Adrenal gland (tissue), 12 donors: ENCODE data around the gene TCF15. TPM values are rescaled to one million over a fixed set of nuclear protein-coding genes. Genes with fewer than 3 reads are reported as not detected.

ENCODE experiments used
- DNase-seq, 7 donors: peaks; one replicate each; pipeline ENCODE4 v3.0.0-alpha.2; 2019 to 2020
- H3K27ac ChIP-seq, 5 donors: fragments of 200-600 bp; sonication (generic) in 4 of 5; 1 replicate in 3 of 5; 2 replicates in 2 of 5; pipeline versions ENCODE4 v1.5.1 to v1.8.0; 2016 to 2020; ENCODE audit warnings: mild to moderate bottlenecking in 1 of 5
- H3K27me3 ChIP-seq: fragments of 200-600 bp; 2 replicates; pipeline ENCODE4 v1.8.0; 2021
- H3K36me3 ChIP-seq, 2 donors: fragments of 200-600 bp; replicated peaks in 1 of 2; 1 replicate in 1 of 2; 2 replicates in 1 of 2; pipeline versions ENCODE4 v1.5.1 to v1.8.0; 2018 to 2022
- H3K4me1 ChIP-seq, 2 donors: fragments of 200-600 bp; replicated peaks in 1 of 2; 1 replicate in 1 of 2; 2 replicates in 1 of 2; pipeline versions ENCODE4 v1.5.1 to v1.8.0; 2018 to 2021
- H3K4me3 ChIP-seq, 4 donors: fragments of 200-600 bp; sonication (generic) in 3 of 4; one replicate each; pipeline ENCODE4 v1.5.1; 2016 to 2018
- H3K9me3 ChIP-seq, 3 donors: fragments of 200-600 bp; sonication (generic) in 1 of 3; replicated peaks in 1 of 3; 1 replicate in 2 of 3; 2 replicates in 1 of 3; pipeline versions ENCODE4 v1.5.1 to v1.8.0; 2016 to 2021
- CTCF ChIP-seq, 6 experiments: fragments of 450-650 bp in 4 of 6; fragments of 200-600 bp in 2 of 6; sonication (generic) in 1 of 6; IDR thresholded peaks; 1 replicate in 5 of 6; 2 replicates in 1 of 6; pipeline versions ENCODE4 v1.5.1 to v1.8.0; 2016 to 2021; ENCODE audit warnings: antibody characterized with exemption in 6 of 6, mild to moderate bottlenecking in 2 of 6, moderate library complexity in 1 of 6
- POLR2A ChIP-seq, 2 donors: fragments of 450-650 bp; IDR thresholded peaks; one replicate each; pipeline ENCODE4 v1.6.1; 2017; ENCODE audit warnings: antibody characterized with exemption in 2 of 2, mild to moderate bottlenecking in 2 of 2, moderate library complexity in 1 of 2
- WGBS, 4 donors: extraction: QIAGEN DNeasy Blood & Tissue Kit in 2 of 4; methylation state at CpG; one replicate each; pipeline versions ENCODE4 v1.1.5 to v1.1.7; 2013 to 2017; 5-methylcytosine and 5-hydroxymethylcytosine counted together
- intact Hi-C, 2 donors: fragments of 100-400 bp; cut with DNase I; formaldehyde crosslinking; loops; one replicate each; pipeline versions ENCODE4 v1.14.1 to v1.15.0; 2022 to 2023
- polyA plus RNA-seq, 3 donors: library from polyadenylated mRNA; stranded (reverse); fragments of 200-250 nt in 2 of 3; fragments of 350-450 nt in 1 of 3; fragmentation: Illumina TruSeq in 1 of 3; extraction: RNeasy Lipid Tissue Mini Kit (QIAGEN cat#74804) in 1 of 3; gene quantifications; one replicate each; pipeline ENCODE4 v1.2.3, GENCODE V29; 2013 to 2014
- total RNA-seq, 9 donors: library from RNA; depleted of rRNA in 4 of 9; stranded (reverse); fragments of >200 nt in 4 of 9; fragments of 120-200 nt in 1 of 9; fragmentation: NEBNext Ultra II Directional in 1 of 9; extraction: Animal tissue kit (Norgen Biotek cat#: 25700) in 1 of 9; gene quantifications; one replicate each; pipeline versions ENCODE4 v1.1.0 to v1.2.4, GENCODE V29; 2013 to 2023
- donor health status: healthy with polysubstance abuse.
- donor health status: Bipolar disorder and iron deficiency.
- donor health status: DM: yes; HTN: yes; CAD: no.
- donor health status: DM: no; HTN: no; CAD: no.
- donor health status: DM: no; HTN: no; CAD: no.
- donor health status: DM: yes; HTN: yes; CAD: no.

TCF15 gene
- total and polyA plus RNA-seq, 12 donors: 0.31 to 3.0 (median 0.96) TPM

- 50 to 67% (median 56%) methylated on average over 3 of the region's 3 CpGs for WGBS, 4 donors
- TF ChIP-seq CTCF (IDR thresholded peaks at IDR 0.05): no peak
- no peak for TF ChIP-seq POLR2A (IDR thresholded peaks at IDR 0.05)
- Histone ChIP-seq H3K27ac (no peak overlapping the region), H3K36me3 (no peaks in the 10 kb centered on the region), H3K4me1 (no peaks in the 10 kb centered on the region), H3K27me3 (peaks cover 19% of the 10 kb centered on the region), H3K4me3 (no peak overlapping the region), H3K9me3 (no peaks in the 10 kb centered on the region)
- intact Hi-C loops: no loop called here
- peak in 2 of 7 donors; percentile 14 to 24 for DNase-seq
These were observed 34.0 kb downstream of the TCF15 start for GRCh38 chr20:576156-576555.

- intact Hi-C loops: no loop called here
- Histone ChIP-seq H3K4me3 (no peak overlapping the region), H3K27me3 (peaks cover 18% of the 10 kb centered on the region), H3K9me3 (no peaks in the 10 kb centered on the region), H3K36me3 (no peaks in the 10 kb centered on the region), H3K27ac (no peak overlapping the region), H3K4me1 (no peaks in the 10 kb centered on the region)
- TF ChIP-seq CTCF (IDR thresholded peaks at IDR 0.05) (no peak), POLR2A (IDR thresholded peaks at IDR 0.05) (no peak)
- WGBS, 4 donors: 81 to 92% (median 90%) methylated on average over 3 of the region's 3 CpGs
- no peak for DNase-seq
These were observed 34.9 kb downstream of the TCF15 start for GRCh38 chr20:575230-575629.

- Histone ChIP-seq H3K9me3 (no peaks in the 10 kb centered on the region), H3K36me3 (no peaks in the 10 kb centered on the region), H3K27me3 (peaks cover 18% of the 10 kb centered on the region), H3K4me1 (no peaks in the 10 kb centered on the region), H3K4me3 (no peak overlapping the region), H3K27ac (peak overlapping the region in 1 of 5 donors; percentile 63)
- intact Hi-C loops: no loop called here
- peak in 2 of 7 donors; percentile 11 to 31 for DNase-seq
- 68 to 78% (median 72%) methylated on average over 15 of the region's 15 CpGs for WGBS, 4 donors
- TF ChIP-seq POLR2A (IDR thresholded peaks at IDR 0.05) (no peak), CTCF (IDR thresholded peaks at IDR 0.05) (no peak)
These were observed 35.7 kb downstream of the TCF15 start for GRCh38 chr20:574297-574942.

GRCh38 chr20:573414-574296 lies 36.5 kb downstream of the TCF15 start:
- Histone ChIP-seq H3K27me3 (peaks cover 18% of the 10 kb centered on the region), H3K4me3 (no peak overlapping the region), H3K9me3 (no peaks in the 10 kb centered on the region), H3K27ac (no peak overlapping the region), H3K4me1 (no peaks in the 10 kb centered on the region), H3K36me3 (no peaks in the 10 kb centered on the region)
- 58 to 69% (median 63%) methylated on average over 10 to 12 of the region's 12 CpGs for WGBS, 4 donors
- TF ChIP-seq POLR2A (IDR thresholded peaks at IDR 0.05) (no peak), CTCF (IDR thresholded peaks at IDR 0.05) (no peak)
- no peak for DNase-seq
- intact Hi-C loops: no loop called here
